NCI-H524 treated with DMSO at 0.1 percent for 48 hours (cell line): ENCODE measurements around the gene ID4.
"Not testable (repeated sequence)": the region's sequence is repeated elsewhere in the genome, so short reads cannot be mapped to it uniquely, and the experiment has no call there.

ENCODE experiments used
- DNase-seq: peaks from one replicate; lab custom pipeline; 2025; lab: John Stamatoyannopoulos, UW

Gene ID4

GRCh38 chr6:19833947-19834346 lies 3.2 kb upstream of the ID4 start:
- DNase-seq: no peak

- no peak for DNase-seq
These were observed 2.3 kb upstream of the ID4 start for GRCh38 chr6:19834858-19835257.

GRCh38 chr6:19835605-19836004 lies 1.6 kb upstream of the ID4 start:
- no peak for DNase-seq

GRCh38 chr6:19837511-19838441 lies 606 bp downstream of the ID4 start:
- no peak for DNase-seq

- DNase-seq: no peak
These were observed 1.5 kb downstream of the ID4 start for GRCh38 chr6:19838442-19839236.

GRCh38 chr6:19839237-19839546 lies 2.0 kb downstream of the ID4 start:
- no peak for DNase-seq

- no peak for DNase-seq
These were observed 2.6 kb downstream of the ID4 start for GRCh38 chr6:19839788-19840187.

GRCh38 chr6:19841181-19841580 lies 4.0 kb downstream of the ID4 start:
- no peak for DNase-seq

- no peak for DNase-seq
These were observed 5.0 kb downstream of the ID4 start for GRCh38 chr6:19842030-19842615.

GRCh38 chr6:19844689-19845088 lies 7.5 kb downstream of the ID4 start:
- DNase-seq: no peak

GRCh38 chr6:19845266-19846041 lies 8.3 kb downstream of the ID4 start:
- no peak for DNase-seq

GRCh38 chr6:19848465-19849029 lies 11.4 kb downstream of the ID4 start:
- no peak for DNase-seq

- DNase-seq: no peak
These were observed 12.0 kb downstream of the ID4 start for GRCh38 chr6:19849196-19849595.

- DNase-seq: no peak
These were observed 12.6 kb downstream of the ID4 start for GRCh38 chr6:19849755-19850154.

- DNase-seq: peak; percentile 59
These were observed 14.3 kb downstream of the ID4 start for GRCh38 chr6:19851241-19852089.

- no peak for DNase-seq
These were observed 14.9 kb downstream of the ID4 start for GRCh38 chr6:19852090-19852457.

GRCh38 chr6:19852927-19853326 lies 15.8 kb downstream of the ID4 start:
- DNase-seq: no peak

GRCh38 chr6:19854421-19855015 lies 17.3 kb downstream of the ID4 start:
- not testable (repeated sequence) for DNase-seq

- DNase-seq: no peak
These were observed 18.4 kb downstream of the ID4 start for GRCh38 chr6:19855536-19855935.

- no peak for DNase-seq
These were observed 20.0 kb downstream of the ID4 start for GRCh38 chr6:19857139-19857538.
